HepG2 (cell line): ENCODE results near the gene SLC45A1. TPM values are rescaled to one million over a fixed set of nuclear protein-coding genes. Genes with fewer than 3 reads are reported as not detected.

Experiments used
- ATAC-seq: fragments of 200-7000 bp; cut with Tn5 transposase; 3 replicates; pipeline ENCODE4 v1.9.1; 2020; ENCODE audit warnings: mild to moderate bottlenecking, moderate library complexity
- BruUV-seq: library from RNA; stranded (reverse); fragments of 400-500 nt; replicated peaks from 2 replicates; lab custom pipeline; 2021; lab: Mats Ljungman, UMichigan
- CTCF ChIA-PET: fragments of 300-600 bp; formaldehyde crosslinking; extraction: SDS; loops from one replicate; lab custom pipeline; 2021; ENCODE audit warnings: low total read pairs, inconsistent platforms, low intra/inter-chr PET ratio; lab: Yijun Ruan, JAX
- POLR2A ChIA-PET: fragments of 350-600 bp; sonication (Branson Sonifier 250); formaldehyde crosslinking; loops from one replicate; lab custom pipeline; 2020; ENCODE audit warnings: antibody characterized with exemption, inconsistent platforms; lab: Yijun Ruan, JAX
- DNase-seq: peaks from one replicate; pipeline ENCODE4 v3.0.0-alpha.2; 2015; ENCODE audit warnings: low spot score
- FAIRE-seq: peaks from 3 replicates; lab custom pipeline; 2011; peaks lifted over from hg19 to GRCh38; lab: Jason Lieb, UNC
- H2AFZ ChIP-seq: one replicate; pipeline ENCODE4 v1.6.1; 2011; ENCODE audit warnings: low read length, inconsistent platforms
- H3K27ac ChIP-seq: fragments of 300-600 bp; 3 replicates; pipeline ENCODE4 v1.8.0; 2011; ENCODE audit warnings: mixed run types, mild to moderate bottlenecking, mixed read lengths, low read length, inconsistent platforms; ENCODE audit not compliant: insufficient read depth; ENCODE audit errors: extremely low read length
- H3K27me3 ChIP-seq, 2 experiments: fragments of 200-600 bp in 1 of 2; 2 replicates in 1 of 2; 3 replicates in 1 of 2; pipeline versions ENCODE4 v1.6.0 to v1.8.0; 2011; ENCODE audit warnings: low read length in 2 of 2, mild to moderate bottlenecking in 2 of 2, moderate library complexity in 2 of 2, inconsistent platforms in 1 of 2; ENCODE audit not compliant: insufficient read depth in 2 of 2, control insufficient read depth in 1 of 2
- H3K36me3 ChIP-seq, 2 experiments: fragments of 200-600 bp in 1 of 2; replicated peaks in 1 of 2; 2 replicates in 1 of 2; 3 replicates in 1 of 2; pipeline versions ENCODE4 v1.5.1 to v1.8.0; 2011; ENCODE audit warnings: low read length in 2 of 2, inconsistent platforms in 1 of 2; ENCODE audit not compliant: insufficient read depth in 2 of 2, control insufficient read depth in 1 of 2
- H3K4me1 ChIP-seq: 2 replicates; pipeline ENCODE4 v1.5.1; 2012; ENCODE audit warnings: low read length, inconsistent platforms; ENCODE audit not compliant: insufficient read depth
- H3K4me2 ChIP-seq: 2 replicates; pipeline ENCODE4 v1.6.0; 2011; ENCODE audit warnings: low read depth, low read length, inconsistent platforms
- H3K4me3 ChIP-seq, 3 experiments: fragments of 200-600 bp in 1 of 3; sonication (generic), shearing (Covaris generic) in 1 of 3; replicated peaks in 1 of 3; 2 replicates each; pipeline ENCODE4 v1.5.1; 2011 to 2016; ENCODE audit warnings: low read length in 3 of 3, inconsistent platforms in 2 of 3, low read depth in 2 of 3, mild to moderate bottlenecking in 2 of 3, control low read depth in 1 of 3, mixed read lengths in 1 of 3; ENCODE audit not compliant: insufficient read depth in 1 of 3
- H3K79me2 ChIP-seq: one replicate; pipeline ENCODE4 v1.6.1; 2011; ENCODE audit warnings: low read length, inconsistent platforms; ENCODE audit not compliant: insufficient read depth
- H3K9ac ChIP-seq: 2 replicates; pipeline ENCODE4 v1.6.0; 2011; ENCODE audit warnings: mild to moderate bottlenecking, low read depth, low read length, inconsistent platforms; ENCODE audit not compliant: insufficient read depth
- H3K9me3 ChIP-seq: 2 replicates; pipeline ENCODE4 v1.5.1; 2012; ENCODE audit warnings: mild to moderate bottlenecking, low read length
- H4K20me1 ChIP-seq: 2 replicates; pipeline ENCODE4 v1.6.0; 2011; ENCODE audit warnings: inconsistent platforms, mild to moderate bottlenecking, low read length, moderate library complexity; ENCODE audit not compliant: insufficient read depth
- AFF4 ChIP-seq: sonication (generic); formaldehyde crosslinking; IDR thresholded peaks from 2 replicates; pipeline ENCODE4 v1.4.0; 2020; ENCODE audit warnings: missing genetic modification reagents
- ARNT ChIP-seq: fragments of 450-650 bp; IDR thresholded peaks from 2 replicates; pipeline ENCODE4 v1.6.1; 2017
- CREBL2 ChIP-seq: sonication (generic); formaldehyde crosslinking; IDR thresholded peaks from 2 replicates; pipeline ENCODE4 v1.8.1; 2023; ENCODE audit warnings: missing genetic modification reagents, mild to moderate bottlenecking, borderline replicate concordance
- FOXK2 ChIP-seq: fragments of 450-650 bp; IDR thresholded peaks from 2 replicates; pipeline ENCODE4 v1.6.1; 2016
- HHEX ChIP-seq: IDR thresholded peaks from 2 replicates; pipeline ENCODE4 v1.6.1; 2016; ENCODE audit warnings: control low read depth
- IRF2 ChIP-seq: IDR thresholded peaks from 2 replicates; pipeline ENCODE4 v1.6.1; 2018; ENCODE audit warnings: missing genetic modification reagents, missing compliant biosample characterization
- MLLT10 ChIP-seq: sonication (generic); formaldehyde crosslinking; IDR thresholded peaks from 2 replicates; pipeline ENCODE4 v1.4.0; 2020; ENCODE audit warnings: missing genetic modification reagents
- MLXIP ChIP-seq: sonication (generic); formaldehyde crosslinking; IDR thresholded peaks from 2 replicates; pipeline ENCODE4 v1.9.0; 2021; ENCODE audit warnings: missing genetic modification reagents, borderline replicate concordance
- NR1H2 ChIP-seq: sonication (generic); formaldehyde crosslinking; IDR thresholded peaks from 2 replicates; pipeline ENCODE4 v1.8.1; 2022; ENCODE audit warnings: low read depth, missing genetic modification reagents, borderline replicate concordance
- RARG ChIP-seq: sonication (generic); formaldehyde crosslinking; IDR thresholded peaks from 2 replicates; pipeline ENCODE4 v1.4.0; 2020; ENCODE audit warnings: low read depth, mild to moderate bottlenecking, missing genetic modification reagents
- SMC3 ChIP-seq: IDR thresholded peaks from 2 replicates; pipeline ENCODE4 v1.6.1; 2011; ENCODE audit warnings: low read length, improper control_type of control experiment
- STAG1 ChIP-seq: sonication (generic); formaldehyde crosslinking; IDR thresholded peaks from 2 replicates; pipeline ENCODE4 v1.4.0; 2020; ENCODE audit warnings: missing genetic modification reagents
- SYNCRIP ChIP-seq: fragments of 200-400 bp; formaldehyde crosslinking; IDR thresholded peaks from 2 replicates; pipeline ENCODE4 v1.6.1; 2018; ENCODE audit warnings: mild to moderate bottlenecking, low read depth, low read length; ENCODE audit not compliant: insufficient read depth
- TCF12 ChIP-seq, 2 experiments: fragments of 450-650 bp in 1 of 2; sonication (generic) in 1 of 2; formaldehyde crosslinking in 1 of 2; IDR thresholded peaks; 2 replicates each; pipeline versions ENCODE4 v1.6.1 to v1.8.0; 2017 to 2022; ENCODE audit warnings: antibody characterized with exemption in 1 of 2, mild to moderate bottlenecking in 1 of 2, missing genetic modification reagents in 1 of 2, moderate library complexity in 1 of 2
- ZBTB8A ChIP-seq: sonication (generic); formaldehyde crosslinking; IDR thresholded peaks from 2 replicates; pipeline ENCODE4 v1.4.0; 2020; ENCODE audit warnings: mild to moderate bottlenecking, low read depth, missing genetic modification reagents, borderline replicate concordance
- ZNF543 ChIP-seq: sonication (generic); formaldehyde crosslinking; IDR thresholded peaks from 2 replicates; pipeline ENCODE4 v1.4.0; 2020; ENCODE audit warnings: mild to moderate bottlenecking, missing genetic modification reagents
- ZNF816 ChIP-seq: sonication (generic); formaldehyde crosslinking; IDR thresholded peaks from 2 replicates; pipeline ENCODE4 v1.8.0; 2022; ENCODE audit warnings: missing genetic modification reagents, mild to moderate bottlenecking, borderline replicate concordance
- ZNF883 ChIP-seq: sonication (generic); formaldehyde crosslinking; IDR thresholded peaks from 2 replicates; pipeline ENCODE4 v1.5.1; 2020; ENCODE audit warnings: mild to moderate bottlenecking, missing genetic modification reagents; ENCODE audit errors: not compliant biosample characterization
- whole genome bisulfite sequencing: methylation state at CpG from one replicate; pipeline ENCODE4 v1.1.6; 2017; ENCODE audit warnings: low lambda C conversion rate; 5-methylcytosine and 5-hydroxymethylcytosine counted together
- in situ Hi-C: cut with HindIII; loops from 2 replicates; pipeline ENCODE4 v1.10.0; 2017; ENCODE audit warnings: low pct_unique_long_range_greater_than_20kb; ENCODE audit not compliant: extremely low pct_ligation_motif_present
- intact Hi-C: fragments of 100-400 bp; cut with micrococcal nuclease; formaldehyde crosslinking; loops from one replicate; pipeline ENCODE4 v1.10.0; 2022; ENCODE audit not compliant: unreplicated experiment
- polyA plus RNA-seq, 8 experiments: library from polyadenylated mRNA; depleted of rRNA in 3 of 8; stranded (reverse) in 7 of 8; unstranded in 1 of 8; fragments of >200 nt; fragmentation: Illumina TruSeq in 4 of 8; extraction: Trizol in 4 of 8; gene quantifications; 2 replicates each; pipeline versions ENCODE4 v1.2.1 to v1.2.3, GENCODE V29; 2011 to 2016; ENCODE audit warnings: low read depth in 4 of 8, missing spikeins in 1 of 8, mixed read lengths in 1 of 8; ENCODE audit not compliant: insufficient read depth in 1 of 8
- total RNA-seq, 5 experiments: library from RNA; depleted of rRNA; stranded (reverse); fragments of >200 nt; fragmentation: Illumina TruSeq; extraction: Trizol; gene quantifications; 2 replicates each; pipeline ENCODE4 v1.2.3, GENCODE V29; 2016; ENCODE audit warnings: low read depth in 1 of 5

SLC45A1 gene
- total and polyA plus RNA-seq, 2 of the 13 experiments (the other 11 are each of a cell fraction or from before 2014, with no cell fraction given) = not detected

- TF ChIP-seq MLXIP (CRISPR knock-in tag) = no peak
- TF ChIP-seq STAG1 (CRISPR knock-in tag) = peak; percentile 58
- no peak for TF ChIP-seq TCF12 (IDR thresholded peaks at IDR 0.05)
- TF ChIP-seq TCF12 (CRISPR knock-in tag; IDR thresholded peaks at IDR 0.05) = no peak
- TF ChIP-seq SMC3 = peak; percentile 3; the same call in 1 of the 2 replicates
- TF ChIP-seq, all 625 proteins: peak for 3
These were observed 56.9 kb downstream of the SLC45A1 start (continued) for GRCh38 chr1:8374812-8375211.

GRCh38 chr1:8376358-8376840 lies 58.5 kb downstream of the SLC45A1 start:
- no peaks in the 10 kb centered on the region for H3K9me3 ChIP-seq
- BruUV-seq = no TSS peak
- DNase-seq = no peak
- ATAC-seq = no peak
- no peak overlapping the region for H3K4me3 ChIP-seq
- WGBS = 72% methylated on average over 4 of the region's 4 CpGs
- H4K20me1 ChIP-seq = peaks cover 67% of the 10 kb centered on the region
- H3K4me2 ChIP-seq = no peak overlapping the region
- in situ Hi-C loops = no loop called here
- no peak overlapping the region for H2AFZ ChIP-seq
- intact Hi-C loops = loop anchor here (5.0 to 10.0 kb wide), 2 partner anchors 46 to 328 kb away; no protein-coding TSS in a partner anchor
- H3K27ac ChIP-seq = no peak overlapping the region
- no peak for FAIRE-seq
- H3K36me3 ChIP-seq = peaks cover 21 to 54% of the 10 kb centered on the region in 2 experiments; a peak in 4 of 5 replicates
- H3K79me2 ChIP-seq = peaks cover 39% of the 10 kb centered on the region
- peaks cover 21% of the 10 kb centered on the region for H3K4me1 ChIP-seq
- H3K27me3 ChIP-seq = no peaks in the 10 kb centered on the region
- H3K9ac ChIP-seq = no peak overlapping the region
- POLR2A ChIA-PET = no interaction called here
- CTCF ChIA-PET = no interaction called here
- TF ChIP-seq CREBL2 (CRISPR knock-in tag) (no peak), STAG1 (CRISPR knock-in tag) (no peak), ZNF543 (no peak), ZNF816 (no peak), SYNCRIP (no peak), MLLT10 (no peak), HHEX (CRISPR knock-in tag) (no peak), ZNF883 (CRISPR knock-in tag) (no peak), FOXK2 (no peak), RARG (CRISPR knock-in tag) (no peak), NR1H2 (no peak), ARNT (no peak), IRF2 (CRISPR knock-in tag) (no peak), AFF4 (CRISPR knock-in tag) (no peak), ZBTB8A (no peak)
